Testis (tissue), 2 donors: ENCODE data around the gene KRTAP21-1.

ENCODE experiments used
- CTCF ChIP-seq, 3 experiments: fragments of 450-650 bp in 2 of 3; fragments of 200-600 bp in 1 of 3; sonication (generic) in 1 of 3; IDR thresholded peaks; one replicate each; pipeline ENCODE4 v1.5.1; 2016 to 2019; ENCODE audit warnings: antibody characterized with exemption in 3 of 3, mild to moderate bottlenecking in 2 of 3, moderate library complexity in 1 of 3
- POLR2A ChIP-seq: fragments of 450-650 bp; IDR thresholded peaks from one replicate; pipeline ENCODE4 v1.6.1; 2017; ENCODE audit warnings: antibody characterized with exemption, mild to moderate bottlenecking, moderate library complexity

GRCh38 chr21:30726726-30727125, 28.5 kb downstream of the KRTAP21-1 start:
- TF ChIP-seq CTCF (IDR thresholded peaks at IDR 0.05) = no peak
- no peak for TF ChIP-seq POLR2A
